ACC112 (cell line): ENCODE data around the gene SMIM43.

Source experiments
- H2AFZ ChIP-seq: fragments of 200-600 bp; sonication (generic); one replicate; pipeline ENCODE4 v1.6.0; 2017; ENCODE audit warnings: antibody characterized with exemption, low read length; ENCODE audit not compliant: unreplicated experiment
- H3K27ac ChIP-seq: fragments of 200-600 bp; sonication (generic); 2 replicates; pipeline ENCODE4 v1.5.1; 2014; ENCODE audit warnings: low read depth, mild to moderate bottlenecking, antibody characterized with exemption, low read length, moderate library complexity
- H3K27me3 ChIP-seq: fragments of 200-600 bp; sonication (generic); 2 replicates; pipeline ENCODE4 v1.6.1; 2014; ENCODE audit warnings: mild to moderate bottlenecking, antibody characterized with exemption, low read length, moderate library complexity, mixed read lengths; ENCODE audit not compliant: insufficient read depth
- H3K36me3 ChIP-seq: fragments of 200-600 bp; sonication (generic); 2 replicates; pipeline ENCODE4 v1.6.1; 2016; ENCODE audit warnings: mild to moderate bottlenecking, antibody characterized with exemption, low read length, moderate library complexity, mixed read lengths; ENCODE audit not compliant: insufficient read depth
- H3K4me1 ChIP-seq: fragments of 200-600 bp; sonication (generic); one replicate; pipeline ENCODE4 v1.6.1; 2016; ENCODE audit warnings: low read length, mixed read lengths; ENCODE audit not compliant: insufficient read depth, unreplicated experiment, control insufficient read depth
- H3K4me3 ChIP-seq: fragments of 200-600 bp; sonication (generic); 2 replicates; pipeline ENCODE4 v1.5.1; 2014; ENCODE audit warnings: mild to moderate bottlenecking, low read depth, low read length
- H3K79me2 ChIP-seq: fragments of 200-600 bp; sonication (generic); one replicate; pipeline ENCODE4 v1.6.0; 2016; ENCODE audit warnings: low read length; ENCODE audit not compliant: control insufficient read depth, unreplicated experiment, insufficient read depth

Gene SMIM43

GRCh38 chr4:121764702-121765367, at the start of gene SMIM43:
SMIM43 (minus strand) TSS chr4:121765164; CDS start chr4:121765105, 59 bp downstream.
- Histone ChIP-seq H3K4me3 (peak within 1 kb of the TSS; percentile 83), H3K36me3 (no peaks in the 10 kb centered on the region), H3K27ac (no peak within 1 kb of the TSS), H3K27me3 (no peaks in the 10 kb centered on the region), H2AFZ (peak within 1 kb of the TSS; percentile 90), H3K79me2 (no peaks in the 10 kb centered on the region), H3K4me1 (peaks cover 6% of the 10 kb centered on the region)

- H3K27ac ChIP-seq: peak overlapping the region; percentile 23; the same call in 1 of the 2 replicates
- peaks cover 36% of the 10 kb centered on the region for H3K79me2 ChIP-seq
- peaks cover 64% of the 10 kb centered on the region for H3K36me3 ChIP-seq
- no peak overlapping the region for H2AFZ ChIP-seq
- peaks cover 32% of the 10 kb centered on the region for H3K4me1 ChIP-seq
- H3K4me3 ChIP-seq: no peak overlapping the region
- no peaks in the 10 kb centered on the region for H3K27me3 ChIP-seq
These were observed 49.8 kb upstream of the SMIM43 start for GRCh38 chr4:121814756-121815155.

- Histone ChIP-seq H3K4me1 (peaks cover 18% of the 10 kb centered on the region), H3K27ac (no peak overlapping the region), H3K4me3 (no peak overlapping the region), H2AFZ (no peak overlapping the region), H3K79me2 (peaks cover 7% of the 10 kb centered on the region), H3K36me3 (peaks cover 59% of the 10 kb centered on the region), H3K27me3 (no peaks in the 10 kb centered on the region)
These were observed 46.2 kb upstream of the SMIM43 start for GRCh38 chr4:121811122-121811521.

- peaks cover 59% of the 10 kb centered on the region for H3K36me3 ChIP-seq
- H2AFZ ChIP-seq: no peak overlapping the region
- H3K27me3 ChIP-seq: no peaks in the 10 kb centered on the region
- H3K79me2 ChIP-seq: peaks cover 38% of the 10 kb centered on the region
- peaks cover 18% of the 10 kb centered on the region for H3K4me1 ChIP-seq
- H3K4me3 ChIP-seq: no peak overlapping the region
- H3K27ac ChIP-seq: no peak overlapping the region
These were observed 41.4 kb upstream of the SMIM43 start for GRCh38 chr4:121806411-121806810.

GRCh38 chr4:121801715-121802075, 36.7 kb upstream of the SMIM43 start:
- peak overlapping the region; percentile 81 for H3K27ac ChIP-seq
- peaks cover 33% of the 10 kb centered on the region for H3K36me3 ChIP-seq
- H2AFZ ChIP-seq: peak overlapping the region; percentile 96

GRCh38 chr4:121800961-121801714, 36.2 kb upstream of the SMIM43 start, which contains the start of gene EXOSC9:
EXOSC9 (plus strand) TSS chr4:121801323; CDS start chr4:121801425, 102 bp downstream.
- H3K4me1 ChIP-seq: peaks cover 28% of the 10 kb centered on the region
- H2AFZ ChIP-seq: peak within 1 kb of the TSS; percentile 99
- peaks cover 41% of the 10 kb centered on the region for H3K79me2 ChIP-seq
- peak within 1 kb of the TSS; percentile 81 for H3K27ac ChIP-seq
- no peaks in the 10 kb centered on the region for H3K27me3 ChIP-seq
- H3K36me3 ChIP-seq: peaks cover 28% of the 10 kb centered on the region
- H3K4me3 ChIP-seq: peak within 1 kb of the TSS; percentile 100

More at GRCh38 chr4:121801715-121802075, 36.7 kb upstream of the SMIM43 start:
- Histone ChIP-seq H3K27me3 (no peaks in the 10 kb centered on the region), H3K4me3 (peak overlapping the region; percentile 100), H3K4me1 (peaks cover 28% of the 10 kb centered on the region), H3K79me2 (peaks cover 41% of the 10 kb centered on the region)

GRCh38 chr4:121800638-121800960, 35.6 kb upstream of the SMIM43 start:
- Histone ChIP-seq H3K4me3 (peak overlapping the region; percentile 100), H3K27me3 (no peaks in the 10 kb centered on the region), H3K4me1 (peaks cover 28% of the 10 kb centered on the region), H2AFZ (peak overlapping the region; percentile 99), H3K27ac (peak overlapping the region; percentile 81), H3K36me3 (peaks cover 28% of the 10 kb centered on the region), H3K79me2 (peaks cover 41% of the 10 kb centered on the region)

- Histone ChIP-seq H3K4me1 (peaks cover 28% of the 10 kb centered on the region), H2AFZ (peak overlapping the region; percentile 85), H3K36me3 (peaks cover 23% of the 10 kb centered on the region), H3K79me2 (peaks cover 35% of the 10 kb centered on the region), H3K4me3 (no peak overlapping the region), H3K27me3 (no peaks in the 10 kb centered on the region), H3K27ac (no peak overlapping the region)
These were observed 35.0 kb upstream of the SMIM43 start for GRCh38 chr4:121799867-121800501.

GRCh38 chr4:121799208-121799823, 34.4 kb upstream of the SMIM43 start:
- peak overlapping the region; percentile 85 for H2AFZ ChIP-seq
- H3K4me1 ChIP-seq: peaks cover 25% of the 10 kb centered on the region
- peak overlapping the region; percentile 10; the same call in 1 of the 2 replicates for H3K4me3 ChIP-seq
- H3K27ac ChIP-seq: no peak overlapping the region
- peaks cover 28% of the 10 kb centered on the region for H3K79me2 ChIP-seq
- H3K36me3 ChIP-seq: peaks cover 16% of the 10 kb centered on the region
- H3K27me3 ChIP-seq: no peaks in the 10 kb centered on the region

- Histone ChIP-seq H3K4me1 (peaks cover 19% of the 10 kb centered on the region), H2AFZ (no peak overlapping the region), H3K36me3 (no peaks in the 10 kb centered on the region), H3K27ac (no peak overlapping the region), H3K27me3 (no peaks in the 10 kb centered on the region), H3K79me2 (peaks cover under 1% of the 10 kb centered on the region), H3K4me3 (no peak overlapping the region)
These were observed 31.3 kb upstream of the SMIM43 start for GRCh38 chr4:121796283-121796682.
